ENCODE measurements around the gene E2F4. TPM values are rescaled to one million over a fixed set of nuclear protein-coding genes. Genes with fewer than 3 reads are reported as not detected.

E2F4 gene
- total RNA-seq, 1 donor from 2014 or later = 83.0 TPM

- DNase-seq (ENCODE audit: low spot score) = peak; percentile 87
Measured at GRCh38 chr16:67173808-67174705, 17.9 kb upstream of the E2F4 start.

DNA sequence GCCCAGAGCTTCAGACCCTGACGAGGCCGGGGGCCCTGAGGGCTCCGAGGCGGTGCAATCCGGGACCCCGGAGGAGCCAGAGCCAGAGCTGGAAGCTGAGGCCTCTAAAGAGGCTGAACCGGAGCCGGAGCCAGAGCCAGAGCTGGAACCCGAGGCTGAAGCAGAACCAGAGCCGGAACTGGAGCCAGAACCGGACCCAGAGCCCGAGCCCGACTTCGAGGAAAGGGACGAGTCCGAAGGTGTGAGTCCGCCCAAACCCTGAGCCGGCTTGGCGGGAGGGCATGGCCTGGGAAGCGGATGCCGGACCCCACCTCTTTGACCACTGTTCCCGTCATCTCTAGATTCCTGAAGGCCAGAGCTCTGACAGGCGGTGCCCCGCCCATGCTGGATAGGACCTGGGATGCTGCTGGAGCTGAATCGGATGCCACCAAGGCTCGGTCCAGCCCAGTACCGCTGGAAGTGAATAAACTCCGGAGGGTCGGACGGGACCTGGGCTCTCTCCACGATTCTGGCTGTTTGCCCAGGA is 17.2 kb upstream of the E2F4 start:
- no peak for DNase-seq (ENCODE audit: low spot score)

DNA sequence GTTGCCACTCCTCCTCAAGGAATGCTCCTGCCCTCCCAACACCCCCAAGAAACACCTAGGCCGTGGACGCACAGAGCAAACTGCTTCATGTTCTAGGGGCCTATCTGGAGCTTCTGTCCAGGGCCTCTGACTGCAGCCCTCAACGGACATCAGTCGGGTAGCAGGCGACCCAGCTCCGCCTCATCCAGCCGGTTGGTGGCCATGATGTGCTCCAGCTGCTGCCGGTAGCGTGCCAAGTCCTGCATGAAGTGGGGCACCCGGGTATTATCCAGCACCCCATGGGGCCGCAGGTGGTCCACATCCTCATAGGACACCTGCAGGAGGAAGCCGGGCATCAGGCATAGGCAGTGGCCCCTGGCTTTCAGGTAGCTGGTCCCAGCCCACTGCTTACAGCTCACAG is 15.3 kb upstream of the E2F4 start:
- no peak for DNase-seq (ENCODE audit: low spot score)

GRCh38 chr16:67177743-67178699 is 13.9 kb upstream of the E2F4 start:
- DNase-seq (ENCODE audit: low spot score) = no peak

- DNase-seq (ENCODE audit: low spot score) = no peak
Measured at GRCh38 chr16:67179421-67180080, 12.4 kb upstream of the E2F4 start.

- DNase-seq (ENCODE audit: low spot score) = no peak
Measured at GRCh38 chr16:67180166-67180565, 11.8 kb upstream of the E2F4 start.

DNA sequence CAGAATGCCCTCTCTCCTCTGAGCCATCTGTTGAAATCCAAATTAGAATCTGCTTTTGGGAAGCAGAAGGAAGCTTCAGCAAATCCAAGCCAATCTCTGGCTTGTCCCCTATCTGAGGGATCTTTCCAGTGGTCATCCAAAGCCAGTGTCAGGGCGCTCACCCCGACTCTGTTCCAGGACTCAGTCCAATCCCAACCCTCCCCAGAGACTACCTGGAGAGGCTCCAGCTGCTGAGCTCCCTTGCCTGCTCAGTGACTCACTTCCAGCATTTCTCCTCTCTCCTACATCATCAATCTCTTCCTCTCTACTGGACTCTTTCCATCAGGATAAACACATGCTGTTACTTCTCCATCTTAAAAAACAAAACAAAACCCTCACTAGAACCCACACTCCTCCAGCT is 10.6 kb upstream of the E2F4 start:
- DNase-seq (ENCODE audit: low spot score) = no peak

- no peak for DNase-seq (ENCODE audit: low spot score)
Measured at GRCh38 chr16:67182288-67182687, 9.7 kb upstream of the E2F4 start.

DNA sequence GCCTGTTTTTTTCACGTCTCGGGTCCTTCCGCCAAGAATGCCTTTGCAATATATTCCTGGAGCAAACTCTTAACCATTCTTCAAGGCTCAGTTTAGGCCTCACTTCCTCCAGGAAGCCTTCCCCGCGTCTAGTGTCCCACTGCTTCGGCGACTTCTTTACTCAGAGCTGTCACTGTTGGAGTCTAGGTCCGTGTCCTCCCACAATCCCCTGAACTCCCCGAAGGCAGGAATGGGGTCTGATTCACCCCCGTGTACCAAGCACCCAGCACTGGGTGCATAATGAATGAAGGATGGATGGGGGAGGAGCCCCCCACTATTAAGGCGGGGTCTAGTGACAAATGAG is 8.7 kb upstream of the E2F4 start:
- DNase-seq (ENCODE audit: low spot score) = no peak

DNA sequence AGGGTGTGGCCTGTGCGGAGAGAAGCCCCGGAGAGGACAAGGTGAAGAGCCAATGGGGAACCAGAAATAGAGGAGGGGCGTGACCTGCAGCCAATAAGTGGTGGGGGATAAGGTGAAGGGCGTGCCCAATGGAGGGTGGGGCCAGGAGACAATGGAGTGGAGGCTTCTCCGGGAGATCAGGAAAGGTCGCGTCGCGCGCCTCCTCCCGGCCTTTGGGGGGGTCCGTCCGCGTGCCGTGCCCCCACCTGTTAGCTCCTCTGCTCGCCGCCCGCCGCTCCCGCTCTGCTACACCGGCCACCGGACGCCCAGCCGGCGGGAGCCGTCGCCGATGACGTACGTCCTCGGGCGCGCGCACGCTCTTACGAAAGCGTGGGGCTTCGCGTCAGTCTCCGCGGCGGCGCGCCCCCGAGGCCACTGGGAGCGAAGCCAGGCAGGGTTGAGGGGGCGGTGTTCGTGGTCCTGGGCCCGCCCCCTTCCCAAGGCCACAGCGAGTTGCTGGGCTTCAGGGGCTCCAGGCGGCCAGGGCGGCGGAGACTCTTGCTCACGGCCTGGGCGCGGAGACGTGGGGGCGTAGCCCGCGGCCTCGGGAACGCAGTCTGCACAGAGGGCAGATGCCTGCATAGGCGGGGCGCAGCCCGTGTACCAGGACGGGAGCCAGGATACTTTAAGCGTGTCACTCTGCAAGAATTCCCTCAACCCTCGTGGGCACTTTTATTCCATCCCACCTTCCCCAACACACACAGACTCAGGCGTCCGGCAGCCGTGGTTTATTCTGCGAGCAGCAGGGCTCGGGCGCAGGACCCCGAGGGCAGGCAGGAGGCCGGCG is 8.1 kb upstream of the E2F4 start, which contains the start of gene MATCAP1:
Gene MATCAP1 (minus strand): TSS at position 337 of the 826 bp plus-strand sequence. CDS start 3,353 bp downstream, outside the sequence.
- DNase-seq (ENCODE audit: low spot score) = peak; percentile 97

GRCh38 chr16:67184453-67184994 is 7.4 kb upstream of the E2F4 start:
- no peak for DNase-seq (ENCODE audit: low spot score)

DNA sequence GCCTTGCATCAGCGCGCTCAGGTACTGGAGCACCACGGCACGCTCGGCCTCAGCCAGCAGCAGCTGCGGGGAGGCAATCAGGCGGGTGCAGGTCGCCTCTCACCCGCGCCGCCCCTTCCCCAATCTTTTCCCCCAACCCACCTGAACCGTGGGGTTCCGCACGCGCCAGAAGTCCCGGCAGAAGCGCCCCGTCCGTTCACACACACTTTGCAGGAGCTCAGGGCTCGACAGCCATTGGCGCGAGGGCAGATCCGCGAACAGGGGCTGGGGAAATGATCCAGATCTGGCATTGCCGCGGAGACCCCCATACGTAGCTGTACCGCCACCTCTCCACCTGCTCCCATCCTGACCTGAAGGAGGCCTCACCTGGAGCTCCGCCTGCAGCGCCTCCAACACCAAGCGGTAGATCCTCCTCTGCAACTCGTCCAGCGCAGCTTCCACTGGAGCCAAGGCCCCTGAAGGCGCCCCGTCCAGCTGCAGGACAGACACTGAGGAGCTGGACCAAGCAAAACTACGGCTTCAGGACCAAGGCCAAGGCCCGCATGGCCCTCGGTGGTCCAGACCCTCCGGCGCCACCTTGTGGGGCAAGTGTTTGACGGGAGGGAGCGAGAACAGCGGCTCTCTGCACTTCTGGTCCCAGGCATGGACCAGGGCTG is 6.8 kb upstream of the E2F4 start:
- DNase-seq (ENCODE audit: low spot score) = peak; percentile 93

- no peak for DNase-seq (ENCODE audit: low spot score)
Measured at GRCh38 chr16:67185651-67186134, 6.3 kb upstream of the E2F4 start.

DNA sequence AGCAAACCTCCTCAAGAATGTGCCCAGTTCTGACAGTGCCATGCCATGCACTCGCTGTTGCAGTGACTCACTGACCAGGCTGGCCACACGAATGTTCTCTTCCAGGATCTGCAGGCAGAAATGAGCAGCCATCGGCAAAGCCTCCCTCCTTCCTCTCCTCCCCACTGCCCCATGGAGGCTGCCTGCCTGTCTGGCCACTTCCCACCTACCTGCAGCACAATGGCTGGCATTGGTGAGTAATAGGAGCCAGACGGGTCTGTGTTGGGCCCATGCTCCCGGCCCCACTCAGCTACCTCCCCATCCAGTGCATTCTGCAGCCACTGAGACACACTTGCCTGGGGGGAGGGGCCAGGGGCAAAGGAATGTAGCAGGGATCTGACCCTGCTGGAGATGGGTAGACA is 5.4 kb upstream of the E2F4 start:
- DNase-seq (ENCODE audit: low spot score) = no peak

GRCh38 chr16:67187175-67187890 is 4.6 kb upstream of the E2F4 start:
- DNase-seq (ENCODE audit: low spot score) = no peak

- no peak for DNase-seq (ENCODE audit: low spot score)
Measured at GRCh38 chr16:67188323-67188722, 3.6 kb upstream of the E2F4 start.

GRCh38 chr16:67188798-67189197 is 3.2 kb upstream of the E2F4 start:
- DNase-seq (ENCODE audit: low spot score) = no peak

GRCh38 chr16:67190041-67190440 is 1.9 kb upstream of the E2F4 start, which contains the start of gene EXOC3L1:
TSS of gene EXOC3L1 (minus strand) at chr16:67190136. CDS start at chr16:67189676, 460 bp downstream.
- no peak for DNase-seq (ENCODE audit: low spot score)
